Testis (tissue), 2 donors: Measurements from ENCODE around the gene ARSG.

ENCODE experiments used
- CTCF ChIP-seq, 3 experiments: fragments of 450-650 bp in 2 of 3; fragments of 200-600 bp in 1 of 3; sonication (generic) in 1 of 3; IDR thresholded peaks; one replicate each; pipeline ENCODE4 v1.5.1; 2016 to 2019; ENCODE audit warnings: antibody characterized with exemption in 3 of 3, mild to moderate bottlenecking in 2 of 3, moderate library complexity in 1 of 3
- POLR2A ChIP-seq: fragments of 450-650 bp; IDR thresholded peaks from one replicate; pipeline ENCODE4 v1.6.1; 2017; ENCODE audit warnings: antibody characterized with exemption, mild to moderate bottlenecking, moderate library complexity

- TF ChIP-seq CTCF (IDR thresholded peaks at IDR 0.05): no peak
- no peak for TF ChIP-seq POLR2A
Observed at GRCh38 chr17:68325961-68326360, 34.7 kb downstream of the ARSG start.
